ENCODE results near the gene ASZ1.

- TF ChIP-seq, protein P1, sequence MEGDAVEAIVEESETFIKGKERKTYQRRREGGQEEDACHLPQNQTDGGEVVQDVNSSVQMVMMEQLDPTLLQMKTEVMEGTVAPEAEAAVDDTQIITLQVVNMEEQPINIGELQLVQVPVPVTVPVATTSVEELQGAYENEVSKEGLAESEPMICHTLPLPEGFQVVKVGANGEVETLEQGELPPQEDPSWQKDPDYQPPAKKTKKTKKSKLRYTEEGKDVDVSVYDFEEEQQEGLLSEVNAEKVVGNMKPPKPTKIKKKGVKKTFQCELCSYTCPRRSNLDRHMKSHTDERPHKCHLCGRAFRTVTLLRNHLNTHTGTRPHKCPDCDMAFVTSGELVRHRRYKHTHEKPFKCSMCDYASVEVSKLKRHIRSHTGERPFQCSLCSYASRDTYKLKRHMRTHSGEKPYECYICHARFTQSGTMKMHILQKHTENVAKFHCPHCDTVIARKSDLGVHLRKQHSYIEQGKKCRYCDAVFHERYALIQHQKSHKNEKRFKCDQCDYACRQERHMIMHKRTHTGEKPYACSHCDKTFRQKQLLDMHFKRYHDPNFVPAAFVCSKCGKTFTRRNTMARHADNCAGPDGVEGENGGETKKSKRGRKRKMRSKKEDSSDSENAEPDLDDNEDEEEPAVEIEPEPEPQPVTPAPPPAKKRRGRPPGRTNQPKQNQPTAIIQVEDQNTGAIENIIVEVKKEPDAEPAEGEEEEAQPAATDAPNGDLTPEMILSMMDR (IDR thresholded peaks at IDR 0.05; ENCODE audit: low read depth, low read length, poor library complexity, severe bottlenecking) = no peak
- TF ChIP-seq EZH2phosphoT487 (IDR thresholded peaks at IDR 0.05; ENCODE audit: borderline replicate concordance, low read length) = no peak
These were observed 79.2 kb downstream of the ASZ1 start for GRCh38 chr7:117347962-117348672.
